Activated CD8-positive, alpha-beta memory T cell treated with anti-CD3 and anti-CD28 coated beads for 36 hours (primary cell): ENCODE data around the gene CXorf51A. TPM values are rescaled to one million over a fixed set of nuclear protein-coding genes. Genes with fewer than 3 reads are reported as not detected.
"Not testable (repeated sequence)": the region's sequence is repeated elsewhere in the genome, so short reads cannot be mapped to it uniquely, and the experiment has no call there.

Source experiments
- CTCF ChIA-PET: fragments of 350-600 bp; sonication (Branson Sonifier 250); formaldehyde crosslinking; loops from one replicate; lab custom pipeline; 2021; ENCODE audit warnings: antibody characterized with exemption; lab: Charles Lee
- POLR2A ChIA-PET: fragments of 350-600 bp; sonication (Branson Sonifier 250); formaldehyde crosslinking; loops from one replicate; lab custom pipeline; 2021; ENCODE audit warnings: antibody characterized with exemption; lab: Charles Lee
- total RNA-seq, 2 experiments: library from RNA; stranded (reverse); gene quantifications; one replicate each; pipeline ENCODE4 v1.2.3, GENCODE V29; 2021

Gene CXorf51A
- not detected for total RNA-seq

GRCh38 chrX:146814644-146815043, at the start of gene CXorf51A:
Gene CXorf51A (minus strand): TSS chrX:146814744. CDS start chrX:146814723, 21 bp downstream.
- POLR2A ChIA-PET, CTCF ChIA-PET: not testable (repeated sequence)

- ChIA-PET CTCF (no interaction called here), POLR2A (no interaction called here)
Observed at GRCh38 chrX:146863566-146863965, 49.0 kb upstream of the CXorf51A start.

GRCh38 chrX:146854281-146854680, 39.7 kb upstream of the CXorf51A start:
- ChIA-PET POLR2A (no interaction called here), CTCF (no interaction called here)

GRCh38 chrX:146831994-146832393, 17.4 kb upstream of the CXorf51A start:
- ChIA-PET CTCF (no interaction called here), POLR2A (no interaction called here)

GRCh38 chrX:146809471-146809870, 5.1 kb downstream of the CXorf51A start, which contains the start of gene CXorf51B:
Gene CXorf51B (plus strand): TSS chrX:146809771. CDS start chrX:146809792, 21 bp downstream.
- POLR2A ChIA-PET, CTCF ChIA-PET: not testable (repeated sequence)

Other genes with a start within 250 kb of the CXorf51A start
- not detected for gene CXorf51B, start 5.0 kb downstream of the CXorf51A start, total RNA-seq